ENCODE data around the gene MFF. TPM values are rescaled to one million over a fixed set of nuclear protein-coding genes. Genes with fewer than 3 reads are reported as not detected.
"Not testable (repeated sequence)": the region's sequence is repeated elsewhere in the genome, so short reads cannot be mapped to it uniquely, and the experiment has no call there.

The MFF gene
- total RNA-seq, 1 experiment from 2014 or later: 103 TPM

DNA sequence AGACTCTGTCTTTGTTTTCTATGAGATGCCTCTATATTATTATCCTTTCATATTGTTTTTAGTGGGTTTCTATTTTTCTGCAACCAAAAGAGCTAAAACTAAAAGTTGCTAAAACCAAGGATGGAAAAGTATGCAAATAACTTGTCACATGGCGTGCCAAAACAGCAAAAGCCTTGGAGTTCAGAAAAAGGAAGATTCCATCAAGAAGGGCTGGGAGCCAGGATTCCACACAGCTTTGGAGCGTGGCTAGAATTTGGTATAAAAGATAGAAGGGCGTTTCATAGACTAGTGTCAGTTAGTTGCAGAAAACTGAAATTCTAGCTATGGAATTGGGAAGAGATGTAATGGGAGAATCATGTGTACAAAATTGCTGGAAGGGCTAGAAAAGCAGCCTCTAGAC is 58.6 kb downstream of the MFF start:
- Histone ChIP-seq H3K9me2 (replicated peaks; ENCODE audit: low read length) (no peaks in the 10 kb centered on the region), H3K27me3 (ENCODE audit: low read length) (no peaks in the 10 kb centered on the region), H3K4me3 (ENCODE audit: low read length) (no peak overlapping the region), H3F3A (ENCODE audit: low read length, unreplicated experiment) (no peaks in the 10 kb centered on the region), H3K9me3 (ENCODE audit: low read length) (no peaks in the 10 kb centered on the region), H3K9ac (ENCODE audit: low read length) (no peak overlapping the region), H3K4me2 (ENCODE audit: low read length) (no peak overlapping the region), H4K20me1 (ENCODE audit: low read length) (no peaks in the 10 kb centered on the region), H3K27ac (ENCODE audit: low read length) (no peak overlapping the region), H3K79me2 (ENCODE audit: low read length) (no peaks in the 10 kb centered on the region), H3K36me3 (ENCODE audit: low read depth, low read length) (no peaks in the 10 kb centered on the region), H3K4me1 (ENCODE audit: insufficient read depth, low read length) (peaks cover 14% of the 10 kb centered on the region), H2AFZ (ENCODE audit: low read length) (no peak overlapping the region)
- ATAC-seq (no peak), DNase-seq (no peak)
- TF ChIP-seq, protein P1, sequence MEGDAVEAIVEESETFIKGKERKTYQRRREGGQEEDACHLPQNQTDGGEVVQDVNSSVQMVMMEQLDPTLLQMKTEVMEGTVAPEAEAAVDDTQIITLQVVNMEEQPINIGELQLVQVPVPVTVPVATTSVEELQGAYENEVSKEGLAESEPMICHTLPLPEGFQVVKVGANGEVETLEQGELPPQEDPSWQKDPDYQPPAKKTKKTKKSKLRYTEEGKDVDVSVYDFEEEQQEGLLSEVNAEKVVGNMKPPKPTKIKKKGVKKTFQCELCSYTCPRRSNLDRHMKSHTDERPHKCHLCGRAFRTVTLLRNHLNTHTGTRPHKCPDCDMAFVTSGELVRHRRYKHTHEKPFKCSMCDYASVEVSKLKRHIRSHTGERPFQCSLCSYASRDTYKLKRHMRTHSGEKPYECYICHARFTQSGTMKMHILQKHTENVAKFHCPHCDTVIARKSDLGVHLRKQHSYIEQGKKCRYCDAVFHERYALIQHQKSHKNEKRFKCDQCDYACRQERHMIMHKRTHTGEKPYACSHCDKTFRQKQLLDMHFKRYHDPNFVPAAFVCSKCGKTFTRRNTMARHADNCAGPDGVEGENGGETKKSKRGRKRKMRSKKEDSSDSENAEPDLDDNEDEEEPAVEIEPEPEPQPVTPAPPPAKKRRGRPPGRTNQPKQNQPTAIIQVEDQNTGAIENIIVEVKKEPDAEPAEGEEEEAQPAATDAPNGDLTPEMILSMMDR (conservative IDR thresholded peaks at IDR 0.05; ENCODE audit: low read depth, low read length): no peak
- TF ChIP-seq EZH2phosphoT487 (IDR thresholded peaks at IDR 0.05; ENCODE audit: borderline replicate concordance, low read length) (no peak), EZH2 (IDR thresholded peaks at IDR 0.05; ENCODE audit: low read length, unreplicated experiment) (no peak)
- BruUV-seq (replicated peaks): no TSS peak
- ChIA-PET CTCF (no interaction called here), POLR2A (ENCODE audit: unreplicated experiment) (no interaction called here)
- intact Hi-C loops (cut with micrococcal nuclease): no loop called here

- Histone ChIP-seq H3K4me2 (ENCODE audit: low read length) (peak overlapping the region; percentile 15; the same call in 1 of the 2 replicates), H3K79me2 (ENCODE audit: low read length) (no peaks in the 10 kb centered on the region), H3F3A (ENCODE audit: low read length, unreplicated experiment) (no peaks in the 10 kb centered on the region), H3K4me1 (ENCODE audit: insufficient read depth, low read length) (peaks cover 14% of the 10 kb centered on the region), H4K20me1 (ENCODE audit: low read length) (no peaks in the 10 kb centered on the region), H3K9me3 (ENCODE audit: low read length) (no peaks in the 10 kb centered on the region), H2AFZ (ENCODE audit: low read length) (no peak overlapping the region), H3K27me3 (ENCODE audit: low read length) (no peaks in the 10 kb centered on the region), H3K27ac (ENCODE audit: low read length) (peak overlapping the region; percentile 40), H3K9me2 (replicated peaks; ENCODE audit: low read length) (no peaks in the 10 kb centered on the region), H3K9ac (ENCODE audit: low read length) (no peak overlapping the region), H3K36me3 (ENCODE audit: low read depth, low read length) (no peaks in the 10 kb centered on the region), H3K4me3 (ENCODE audit: low read length) (no peak overlapping the region)
- TF ChIP-seq EZH2phosphoT487 (IDR thresholded peaks at IDR 0.05; ENCODE audit: borderline replicate concordance, low read length): no peak
- TF ChIP-seq, protein P1 (conservative IDR thresholded peaks at IDR 0.05; ENCODE audit: low read depth, low read length): no peak
- no peak for TF ChIP-seq EZH2 (IDR thresholded peaks at IDR 0.05; ENCODE audit: low read length, unreplicated experiment)
- DNase-seq (peak; percentile 57), ATAC-seq (no peak)
- ChIA-PET POLR2A (ENCODE audit: unreplicated experiment) (no interaction called here), CTCF (no interaction called here)
- no TSS peak for BruUV-seq (replicated peaks)
- intact Hi-C loops (cut with micrococcal nuclease): no loop called here
Observed at GRCh38 chr2:227386630-227387029, 61.6 kb downstream of the MFF start.

DNA sequence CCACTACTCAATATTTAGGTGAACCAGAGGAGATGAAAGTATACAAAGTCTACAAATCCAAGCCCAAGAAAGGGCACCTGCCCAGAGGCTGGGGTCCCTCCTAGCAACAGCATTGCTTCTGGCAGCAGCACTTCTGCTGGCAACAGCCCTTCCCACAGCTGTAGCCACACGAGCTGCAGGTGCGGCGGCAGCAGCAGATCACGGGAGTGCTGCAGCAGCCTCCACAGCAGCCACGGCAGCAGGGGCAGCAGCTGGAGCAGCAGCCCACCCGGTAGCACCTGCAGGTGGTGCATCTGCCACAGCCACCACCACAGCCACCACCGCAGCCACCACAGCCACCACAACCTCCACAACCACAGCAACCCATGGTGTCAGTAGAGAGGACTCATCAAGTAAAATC is 62.5 kb downstream of the MFF start, which contains the start of gene SCYGR1:
TSS of gene SCYGR1 (minus strand) at position 367 of the 400 bp plus-strand sequence. CDS start at position 367, 0 bp downstream.
- H3K27ac ChIP-seq (ENCODE audit: low read length): peak within 1 kb of the TSS; percentile 78
- POLR2A ChIA-PET (ENCODE audit: unreplicated experiment): not testable (repeated sequence)

More for the DNA sequence above, 62.5 kb downstream of the MFF start, which contains the start of gene SCYGR1:
- BruUV-seq (replicated peaks); H3K4me3 ChIP-seq (ENCODE audit: low read length); H3K9me3 ChIP-seq (ENCODE audit: low read length); H3K27me3 ChIP-seq (ENCODE audit: low read length); intact Hi-C loops (cut with micrococcal nuclease); H3K79me2 ChIP-seq (ENCODE audit: low read length); H3K36me3 ChIP-seq (ENCODE audit: low read depth, low read length); H3K9me2 ChIP-seq (replicated peaks; ENCODE audit: low read length); H2AFZ ChIP-seq (ENCODE audit: low read length); H4K20me1 ChIP-seq (ENCODE audit: low read length); H3F3A ChIP-seq (ENCODE audit: low read length, unreplicated experiment); ATAC-seq; CTCF ChIA-PET; DNase-seq: not testable (repeated sequence)
- Histone ChIP-seq H3K9ac (ENCODE audit: low read length) (peak within 1 kb of the TSS; percentile 21; the same call in 1 of the 2 replicates), H3K4me2 (ENCODE audit: low read length) (peak within 1 kb of the TSS; percentile 15; the same call in 1 of the 2 replicates), H3K4me1 (ENCODE audit: insufficient read depth, low read length) (peaks cover 14% of the 10 kb centered on the region)

All from PC-3 (cell line).